Measurements from ENCODE around the gene SLC12A9. TPM values are rescaled to one million over a fixed set of nuclear protein-coding genes. Genes with fewer than 3 reads are reported as not detected.
"Not testable (repeated sequence)": the region's sequence is repeated elsewhere in the genome, so short reads cannot be mapped to it uniquely, and the experiment has no call there.

Gene SLC12A9
- polyA plus RNA-seq, 1 donor, result 23.5 TPM

GRCh38 chr7:100896732-100897608 lies 44.5 kb downstream of the SLC12A9 start:
- DNase-seq, result no peak

DNA sequence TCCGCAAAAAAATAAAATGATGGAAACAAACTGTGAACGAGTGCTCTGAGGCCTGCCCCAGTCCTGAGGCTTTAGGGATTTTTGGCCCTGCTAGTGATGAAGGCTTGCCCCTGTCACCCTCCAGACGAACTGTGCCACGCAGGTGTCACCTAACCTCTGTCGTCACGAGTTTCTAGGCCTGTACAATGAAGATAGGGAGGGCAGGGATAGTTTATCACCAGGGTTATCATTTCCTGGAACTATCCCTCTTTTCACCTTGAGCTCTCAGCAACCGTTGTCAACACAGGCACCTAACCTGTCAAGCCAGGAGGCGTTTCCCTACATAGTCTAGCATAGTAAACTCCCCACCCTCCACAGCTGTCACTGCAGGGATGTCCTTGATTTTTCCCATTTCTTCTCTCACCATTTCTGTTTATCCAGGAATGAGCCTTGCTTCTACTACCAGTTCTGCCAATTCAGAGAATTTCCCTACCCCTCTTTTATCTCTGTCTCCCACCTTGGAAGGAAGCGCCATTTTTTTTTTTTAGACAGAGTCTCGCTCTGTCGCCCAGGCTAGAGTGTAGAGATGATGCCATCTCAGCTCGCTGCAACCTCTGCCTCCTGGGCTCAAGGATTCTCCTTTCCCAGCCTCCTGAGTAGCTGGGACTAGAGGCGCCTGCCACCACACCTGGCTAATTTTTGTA lies 45.4 kb downstream of the SLC12A9 start:
- DNase-seq, result no peak

- DNase-seq, result no peak
Observed at GRCh38 chr7:100899432-100899831, 46.9 kb downstream of the SLC12A9 start.

GRCh38 chr7:100900978-100901377 lies 48.5 kb downstream of the SLC12A9 start:
- no peak for DNase-seq

DNA sequence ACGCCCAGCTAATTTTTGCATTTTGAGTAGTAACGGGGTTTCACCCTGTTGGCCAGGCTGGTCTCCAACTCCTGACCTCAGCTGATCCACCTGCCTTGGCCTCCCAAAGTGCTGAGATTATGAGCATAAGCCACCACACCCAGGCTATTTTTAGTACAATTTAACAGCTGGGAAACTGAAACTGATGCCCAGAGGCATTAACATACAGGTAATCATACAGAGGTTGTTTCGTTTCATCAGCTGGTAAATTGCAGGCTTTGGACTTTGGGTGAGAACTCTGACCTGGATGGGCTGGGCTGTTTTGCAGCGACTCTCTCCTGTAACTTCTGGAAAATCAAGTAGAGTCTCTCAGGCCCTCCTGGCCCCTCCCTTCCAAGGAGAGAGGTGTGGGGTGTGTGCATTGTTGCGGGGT lies 49.4 kb downstream of the SLC12A9 start:
- DNase-seq, result no peak

DNA sequence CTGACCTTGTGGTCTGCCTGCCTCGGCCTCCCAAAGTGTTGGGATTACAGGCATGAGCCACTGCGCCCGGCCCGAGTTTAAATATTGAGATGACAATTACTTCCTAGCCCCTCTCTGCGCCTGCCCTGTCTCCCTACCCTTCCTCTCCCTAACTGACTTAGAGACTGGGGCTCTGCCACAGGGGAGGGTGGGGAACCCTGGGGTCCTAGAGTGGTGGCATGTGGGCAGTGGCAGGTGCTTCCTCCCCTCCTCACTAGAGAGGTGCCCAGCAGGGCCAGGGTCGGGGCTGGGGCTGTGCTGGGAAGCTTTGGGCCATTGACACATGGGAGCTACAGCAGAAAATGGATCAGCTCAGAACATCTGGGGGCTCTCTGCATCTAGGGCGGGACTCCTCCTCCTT lies 50.1 kb downstream of the SLC12A9 start:
- no peak for DNase-seq

DNA sequence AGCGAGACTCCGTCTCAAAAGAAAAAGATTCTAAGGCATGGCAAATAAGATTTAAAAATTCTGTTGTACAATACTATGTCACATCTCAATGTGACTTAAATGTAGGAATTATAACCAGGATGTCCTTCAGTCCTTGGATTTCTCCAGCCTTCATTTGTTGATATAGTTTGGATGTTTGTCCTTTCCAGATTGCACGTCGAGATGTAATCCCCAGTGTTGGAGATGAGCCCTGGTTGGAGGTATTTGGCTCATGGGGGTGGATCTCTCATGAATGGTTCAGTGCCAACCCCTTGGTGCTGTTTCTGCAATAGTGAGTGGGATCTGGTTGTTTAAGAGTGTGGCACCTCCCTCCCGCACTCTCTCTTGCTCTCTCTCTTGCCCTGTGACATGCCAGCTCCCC lies 56.0 kb downstream of the SLC12A9 start:
- DNase-seq, result no peak

GRCh38 chr7:100910443-100910842 lies 57.9 kb downstream of the SLC12A9 start:
- DNase-seq, result not testable (repeated sequence)

DNA sequence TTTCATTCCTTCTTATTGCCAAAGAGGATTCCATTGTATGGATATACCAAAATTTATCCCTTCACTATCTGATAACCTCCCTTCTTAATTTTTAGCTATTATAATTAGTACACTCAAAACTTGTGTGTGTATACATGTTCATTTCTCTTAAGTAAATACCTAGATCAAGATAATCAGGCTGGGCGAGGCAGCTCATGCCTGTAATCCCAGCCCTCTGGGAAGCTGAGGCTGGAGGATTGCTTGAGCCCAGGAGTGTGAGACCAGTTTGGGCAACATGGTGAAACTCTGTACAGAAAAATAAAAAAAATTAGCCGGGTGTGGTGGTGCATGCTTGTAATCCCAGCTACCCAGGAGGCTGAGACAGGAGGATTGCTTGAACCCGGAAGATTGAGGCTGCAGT lies 59.0 kb downstream of the SLC12A9 start:
- DNase-seq, result no peak

DNA sequence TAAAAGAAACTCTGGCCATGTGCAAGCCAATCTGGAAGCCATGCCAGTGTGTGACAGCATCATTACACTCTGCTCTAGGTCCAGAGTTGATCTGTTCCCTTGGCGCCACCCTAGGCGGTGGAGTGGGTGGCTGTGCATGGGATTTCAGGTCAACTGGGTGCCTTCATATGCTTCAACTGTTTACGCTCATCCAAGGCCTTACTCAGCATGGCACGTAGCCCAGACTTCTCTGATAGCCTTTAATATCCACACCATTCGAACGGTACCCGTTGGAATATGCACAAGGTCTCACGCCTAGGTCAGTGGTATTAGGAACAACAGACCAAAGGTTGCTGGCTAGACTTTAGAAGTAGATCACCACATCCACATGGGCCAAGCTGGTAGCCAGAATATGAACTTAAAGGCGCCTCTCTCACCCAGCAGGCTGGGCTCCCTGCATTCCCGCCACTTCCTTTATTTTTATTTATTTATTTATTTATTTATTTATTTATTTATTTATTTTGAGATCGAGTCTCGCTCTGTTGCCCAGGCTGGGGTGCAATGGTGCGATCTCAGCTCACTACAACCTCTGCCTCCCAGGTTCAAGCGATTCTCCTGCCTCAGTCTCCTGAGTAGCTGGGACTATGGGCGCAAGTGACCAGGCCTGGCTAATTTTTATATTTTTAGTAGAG lies 61.8 kb downstream of the SLC12A9 start:
- no peak for DNase-seq

GRCh38 chr7:100914879-100915447 lies 62.5 kb downstream of the SLC12A9 start:
- no peak for DNase-seq

Other genes with a start within 250 kb of the SLC12A9 start
- 17.9 TPM for gene MOSPD3, start 240.2 kb upstream of the SLC12A9 start, polyA plus RNA-seq (ENCODE audit: insufficient read length)
- gene TFR2, start 211.2 kb upstream of the SLC12A9 start, polyA plus RNA-seq (ENCODE audit: insufficient read length), result 1.3 TPM
- gene ACTL6B, start 196.3 kb upstream of the SLC12A9 start, polyA plus RNA-seq (ENCODE audit: insufficient read length), result not detected
- gene GNB2, start 179.0 kb upstream of the SLC12A9 start, polyA plus RNA-seq (ENCODE audit: insufficient read length), result 159 TPM
- gene GIGYF1, start 158.5 kb upstream of the SLC12A9 start, polyA plus RNA-seq (ENCODE audit: insufficient read length), result 39.7 TPM
- 21.4 TPM for gene POP7, start 146.6 kb upstream of the SLC12A9 start, polyA plus RNA-seq (ENCODE audit: insufficient read length)
- not detected for gene EPO, start 132.2 kb upstream of the SLC12A9 start, polyA plus RNA-seq (ENCODE audit: insufficient read length)
- not detected for gene ZAN, start 119.1 kb upstream of the SLC12A9 start, polyA plus RNA-seq (ENCODE audit: insufficient read length)
- 47.2 TPM for gene EPHB4, start 25.2 kb upstream of the SLC12A9 start, polyA plus RNA-seq (ENCODE audit: insufficient read length)
- 41.1 TPM for gene TRIP6, start 14.7 kb downstream of the SLC12A9 start, polyA plus RNA-seq (ENCODE audit: insufficient read length)
- gene SRRT, start 22.4 kb downstream of the SLC12A9 start, polyA plus RNA-seq (ENCODE audit: insufficient read length), result 94.3 TPM
- 2.8 TPM for gene UFSP1, start 37.0 kb downstream of the SLC12A9 start, polyA plus RNA-seq (ENCODE audit: insufficient read length)
- 82.8 TPM for gene ACHE, start 43.2 kb downstream of the SLC12A9 start, polyA plus RNA-seq (ENCODE audit: insufficient read length)
- gene MUC3A, start 96.8 kb downstream of the SLC12A9 start, polyA plus RNA-seq (ENCODE audit: insufficient read length), result 0.10 TPM
- 0.27 TPM for gene MUC12, start 116.9 kb downstream of the SLC12A9 start, polyA plus RNA-seq (ENCODE audit: insufficient read length)
- gene MUC17, start 167.4 kb downstream of the SLC12A9 start, polyA plus RNA-seq (ENCODE audit: insufficient read length), result not detected
- gene TRIM56, start 232.8 kb downstream of the SLC12A9 start, polyA plus RNA-seq (ENCODE audit: insufficient read length), result 9.4 TPM